Tibial nerve (tissue), 4 donors: Measurements from ENCODE around the gene ADIPOQ.
"Not testable (repeated sequence)": the region's sequence is repeated elsewhere in the genome, so short reads cannot be mapped to it uniquely, and the experiment has no call there.

ENCODE experiments used
- CTCF ChIP-seq, 5 experiments: fragments of 200-600 bp in 3 of 5; fragments of 450-650 bp in 2 of 5; sonication (generic) in 3 of 5; IDR thresholded peaks; one replicate each; pipeline ENCODE4 v1.5.1; 2016 to 2019; ENCODE audit warnings: antibody characterized with exemption in 5 of 5, mild to moderate bottlenecking in 3 of 5, moderate library complexity in 2 of 5
- EP300 ChIP-seq, 2 donors: sonication (generic); formaldehyde crosslinking; IDR thresholded peaks; one replicate each; pipeline ENCODE4 v1.6.1; 2017; ENCODE audit warnings: antibody characterized with exemption in 2 of 2, mild to moderate bottlenecking in 1 of 2

DNA sequence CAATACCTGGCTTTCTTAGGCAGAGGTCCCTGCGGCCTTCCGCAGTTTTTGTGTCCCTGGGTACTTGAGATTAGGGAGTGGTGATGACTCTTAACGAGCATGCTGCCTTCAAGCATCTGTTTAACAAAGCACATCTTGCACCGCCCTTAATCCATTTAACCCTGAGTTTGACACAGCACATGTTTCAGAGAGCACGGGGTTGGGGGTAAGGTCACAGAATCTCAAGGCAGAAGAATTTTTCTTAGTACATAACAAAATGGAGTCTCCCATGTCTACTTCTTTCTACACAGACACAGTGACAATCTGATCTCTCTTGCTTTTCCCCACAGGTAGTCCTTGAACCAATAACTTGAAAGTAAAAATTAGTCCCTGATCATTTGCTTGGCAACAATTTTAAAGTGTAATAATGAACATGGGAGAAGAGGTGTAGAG is 45.0 kb downstream of the ADIPOQ start:
- not testable (repeated sequence) for TF ChIP-seq CTCF, EP300 (IDR thresholded peaks at IDR 0.05)
